Common myeloid progenitor, CD34-positive (primary cell): Measurements from ENCODE around the gene ZMYND19.
"Not testable (repeated sequence)": the region's sequence is repeated elsewhere in the genome, so short reads cannot be mapped to it uniquely, and the experiment has no call there.

Source experiments
- CTCF ChIA-PET: fragments of 350-600 bp; sonication (Branson Sonifier 250); formaldehyde crosslinking; loops from one replicate; lab custom pipeline; 2021; ENCODE audit warnings: antibody characterized with exemption; lab: Charles Lee
- POLR2A ChIA-PET: fragments of 350-600 bp; sonication (Branson Sonifier 250); formaldehyde crosslinking; loops from one replicate; lab custom pipeline; 2021; ENCODE audit warnings: antibody characterized with exemption; lab: Charles Lee
- DNase-seq, 3 donors: peaks; one replicate each; pipeline versions ENCODE4 v3.0.0 to v3.0.0-alpha.2; 2013
- H3K27ac ChIP-seq, 2 experiments: 1 replicate in 1 of 2; 2 replicates in 1 of 2; pipeline ENCODE4 v1.7.0; 2013; ENCODE audit warnings: inconsistent platforms in 2 of 2, low read length in 2 of 2, mild to moderate bottlenecking in 2 of 2, low read depth in 1 of 2, moderate library complexity in 1 of 2; ENCODE audit not compliant: severe bottlenecking in 2 of 2, insufficient read depth in 1 of 2, poor library complexity in 1 of 2
- H3K27me3 ChIP-seq, 5 experiments: replicated peaks in 2 of 5; 1 replicate in 3 of 5; 2 replicates in 2 of 5; pipeline versions ENCODE4 v1.6.1 to v1.7.0; 2013; ENCODE audit warnings: low read length in 4 of 5, mild to moderate bottlenecking in 2 of 5, moderate library complexity in 2 of 5, inconsistent platforms in 1 of 5; ENCODE audit not compliant: insufficient read depth in 5 of 5, control insufficient read depth in 4 of 5
- H3K36me3 ChIP-seq, 4 experiments: 1 replicate in 2 of 4; 2 replicates in 2 of 4; pipeline versions ENCODE4 v1.6.1 to v1.7.0; 2013; ENCODE audit warnings: low read length in 3 of 4, control low read depth in 1 of 4, mild to moderate bottlenecking in 1 of 4; ENCODE audit not compliant: control insufficient read depth in 4 of 4, insufficient read depth in 4 of 4
- H3K4me1 ChIP-seq, 4 experiments: 1 replicate in 3 of 4; 2 replicates in 1 of 4; pipeline versions ENCODE4 v1.6.1 to v1.7.1; 2013; ENCODE audit warnings: low read length in 3 of 4, mild to moderate bottlenecking in 3 of 4, control low read depth in 1 of 4, inconsistent platforms in 1 of 4, moderate library complexity in 1 of 4; ENCODE audit not compliant: control insufficient read depth in 4 of 4, insufficient read depth in 4 of 4; ENCODE audit errors: control extremely low read depth in 1 of 4
- H3K4me3 ChIP-seq, 7 experiments: 1 replicate in 4 of 7; 2 replicates in 3 of 7; pipeline versions ENCODE4 v1.5.1 to v1.7.0; 2013; ENCODE audit warnings: mild to moderate bottlenecking in 7 of 7, low read length in 6 of 7, moderate library complexity in 6 of 7, inconsistent platforms in 2 of 7, low read depth in 2 of 7, control low read depth in 1 of 7; ENCODE audit not compliant: insufficient read depth in 4 of 7, control insufficient read depth in 1 of 7; ENCODE audit errors: extremely low read depth in 1 of 7
- H3K9me3 ChIP-seq, 5 experiments: 1 replicate in 4 of 5; 2 replicates in 1 of 5; pipeline versions ENCODE4 v1.6.1 to v1.7.1; 2013; ENCODE audit warnings: low read length in 4 of 5, mild to moderate bottlenecking in 2 of 5, inconsistent platforms in 1 of 5, low read depth in 1 of 5, moderate library complexity in 1 of 5; ENCODE audit not compliant: control insufficient read depth in 4 of 5, insufficient read depth in 2 of 5; ENCODE audit errors: control extremely low read depth in 1 of 5
- WGBS: methylation state at CpG from one replicate; pipeline ENCODE4 v1.1.5; 2013; ENCODE audit not compliant: insufficient coverage; 5-methylcytosine and 5-hydroxymethylcytosine counted together

The ZMYND19 gene

GRCh38 chr9:137575716-137576411 is 14.4 kb downstream of the ZMYND19 start:
- H3K4me3 ChIP-seq = no peak overlapping the region
- 92% methylated on average over 10 of the region's 12 CpGs for WGBS

GRCh38 chr9:137575364-137575715 is 15.0 kb downstream of the ZMYND19 start:
- H3K4me1 ChIP-seq = peaks cover 4 to 25% (median 15%) of the 10 kb centered on the region in 4 experiments
- H3K9me3 ChIP-seq = no peaks in the 10 kb centered on the region
- ChIA-PET CTCF (no interaction called here), POLR2A (no interaction called here)
- 93% methylated on average over 9 of the region's 9 CpGs for WGBS
- DNase-seq = no peak
- peaks cover 4 to 50% (median 33%) of the 10 kb centered on the region in 4 experiments for H3K36me3 ChIP-seq
- H3K4me3 ChIP-seq = no peak overlapping the region
- H3K27ac ChIP-seq = no peak overlapping the region
- no peaks in the 10 kb centered on the region for H3K27me3 ChIP-seq

More at GRCh38 chr9:137575716-137576411, 14.4 kb downstream of the ZMYND19 start:
- ChIA-PET CTCF (interaction anchor here (0.6 to 1.1 kb wide), 2 partner anchors 13 to 16 kb away, joined by 3 read pairs; no protein-coding TSS in a partner anchor), POLR2A (interaction anchor here (0.7 kb wide), 1 partner anchor 18 kb away, joined by 4 read pairs; no protein-coding TSS in a partner anchor)
- no peak for DNase-seq
- peaks cover 4 to 49% (median 33%) of the 10 kb centered on the region in 4 experiments for H3K36me3 ChIP-seq
- H3K27ac ChIP-seq = no peak overlapping the region
- no peaks in the 10 kb centered on the region for H3K9me3 ChIP-seq
- H3K27me3 ChIP-seq = no peaks in the 10 kb centered on the region
- peaks cover 4 to 25% (median 15%) of the 10 kb centered on the region in 4 experiments for H3K4me1 ChIP-seq

- Histone ChIP-seq H3K9me3 (no peaks in the 10 kb centered on the region), H3K4me1 (peaks cover 4 to 23% (median 14%) of the 10 kb centered on the region in 4 experiments), H3K36me3 (peaks cover 4 to 49% (median 33%) of the 10 kb centered on the region in 4 experiments), H3K4me3 (no peak overlapping the region), H3K27ac (no peak overlapping the region), H3K27me3 (no peaks in the 10 kb centered on the region)
- WGBS = 98% methylated on average over 10 of the region's 10 CpGs
- CTCF ChIA-PET = interaction anchor here (1.2 kb wide), 1 partner anchor 14 kb away, joined by 6 read pairs; no protein-coding TSS in a partner anchor
- DNase-seq = no peak
- POLR2A ChIA-PET = no interaction called here
Observed at GRCh38 chr9:137574192-137574591, 16.1 kb downstream of the ZMYND19 start.

GRCh38 chr9:137570566-137570965 is 19.7 kb downstream of the ZMYND19 start:
- no peak for DNase-seq
- Histone ChIP-seq H3K4me1 (no peaks in the 10 kb centered on the region), H3K4me3 (no peak overlapping the region), H3K27ac (no peak overlapping the region), H3K9me3 (no peaks in the 10 kb centered on the region), H3K27me3 (no peaks in the 10 kb centered on the region), H3K36me3 (peaks cover 7 to 40% (median 26%) of the 10 kb centered on the region in 4 experiments)
- WGBS = 98% methylated on average over 3 of the region's 3 CpGs
- ChIA-PET CTCF (no interaction called here), POLR2A (no interaction called here)

- peaks cover 8 to 34% (median 21%) of the 10 kb centered on the region in 4 experiments for H3K36me3 ChIP-seq
- ChIA-PET CTCF (interaction anchor here (0.8 kb wide), 1 partner anchor 8 kb away, joined by 3 read pairs; no protein-coding TSS in a partner anchor), POLR2A (no interaction called here)
Observed at GRCh38 chr9:137569609-137570203, 20.6 kb downstream of the ZMYND19 start.

GRCh38 chr9:137568445-137568844 is 21.9 kb downstream of the ZMYND19 start:
- H3K27me3 ChIP-seq, H3K9me3 ChIP-seq, H3K4me3 ChIP-seq, DNase-seq, H3K4me1 ChIP-seq, POLR2A ChIA-PET, H3K27ac ChIP-seq, CTCF ChIA-PET: not testable (repeated sequence)
- H3K36me3 ChIP-seq = peaks cover 13 to 39% (median 26%) of the 10 kb centered on the region in 4 experiments
- 80% methylated on average over 5 of the region's 5 CpGs for WGBS

More at GRCh38 chr9:137569609-137570203, 20.6 kb downstream of the ZMYND19 start:
- Histone ChIP-seq H3K27ac (no peak overlapping the region), H3K9me3 (no peaks in the 10 kb centered on the region), H3K27me3 (no peaks in the 10 kb centered on the region), H3K4me3 (no peak overlapping the region), H3K4me1 (peaks cover 0 to 3% (median 0%) of the 10 kb centered on the region in 4 experiments)
- no peak for DNase-seq
- WGBS = 96% methylated on average over 4 of the region's 5 CpGs
